Naive B cell (primary cell): ENCODE results near the gene SHLD2. TPM values are rescaled to one million over a fixed set of nuclear protein-coding genes. Genes with fewer than 3 reads are reported as not detected.
"Not testable (repeated sequence)": the region's sequence is repeated elsewhere in the genome, so short reads cannot be mapped to it uniquely, and the experiment has no call there.

Experiments
- ATAC-seq, 2 donors: fragments of 150-1000 bp; cut with Tn5 transposase; 2 replicates each; pipeline ENCODE4 v1.10.0; 2021; ENCODE audit warnings: low read depth in 2 of 2, mild to moderate bottlenecking in 2 of 2, moderate library complexity in 2 of 2
- DNase-seq: peaks from one replicate; pipeline ENCODE4 v3.0.0; 2022
- H3K27ac Mint-ChIP-seq, 6 donors: one replicate each; pipeline ENCODE4 v1.8.0; 2020 to 2022; ENCODE audit warnings: mild to moderate bottlenecking in 6 of 6, mixed read lengths in 6 of 6, moderate library complexity in 5 of 6, inconsistent platforms in 2 of 6
- H3K27me3 Mint-ChIP-seq, 3 donors: one replicate each; pipeline ENCODE4 v1.8.0; 2021 to 2022; ENCODE audit warnings: mixed read lengths in 3 of 3, mild to moderate bottlenecking in 1 of 3
- H3K36me3 Mint-ChIP-seq, 2 donors: one replicate each; pipeline ENCODE4 v1.8.0; 2020 to 2022; ENCODE audit warnings: mixed read lengths in 2 of 2, inconsistent platforms in 1 of 2, mild to moderate bottlenecking in 1 of 2
- H3K4me1 Mint-ChIP-seq, 3 donors: one replicate each; pipeline ENCODE4 v1.8.0; 2020 to 2022; ENCODE audit warnings: mixed read lengths in 3 of 3, inconsistent platforms in 1 of 3, mild to moderate bottlenecking in 1 of 3, moderate library complexity in 1 of 3
- H3K4me3 Mint-ChIP-seq, 8 donors: one replicate each; pipeline ENCODE4 v1.8.0; 2020 to 2022; ENCODE audit warnings: mild to moderate bottlenecking in 8 of 8, mixed read lengths in 8 of 8, moderate library complexity in 8 of 8, inconsistent platforms in 2 of 8
- H3K9me3 Mint-ChIP-seq, 7 donors: one replicate each; pipeline ENCODE4 v1.8.0; 2020 to 2022; ENCODE audit warnings: mixed read lengths in 7 of 7, mild to moderate bottlenecking in 5 of 7, inconsistent platforms in 2 of 7, moderate library complexity in 1 of 7
- polyA plus RNA-seq, 6 donors: library from polyadenylated mRNA; unstranded; fragments of 300-500 nt; fragmentation: Illumina TruSeq; gene quantifications; one replicate each; pipeline ENCODE4 v1.2.3, GENCODE V29; 2021; ENCODE audit warnings: low read depth in 6 of 6

Gene SHLD2
- polyA plus RNA-seq, 6 donors from 2014 or later: 8.6 to 18.1 (median 14.9) TPM

- H3K9me3 Mint-ChIP-seq: peaks cover 3 to 17% (median 8%) of the 10 kb centered on the region in 7 donors
Observed at GRCh38 chr10:87133936-87134335, 38.9 kb downstream of the SHLD2 start.

GRCh38 chr10:87134440-87134839, 39.4 kb downstream of the SHLD2 start:
- Mint-ChIP-seq H3K9me3 (peaks cover 3 to 17% (median 9%) of the 10 kb centered on the region in 7 donors), H3K36me3 (peaks cover 13 to 15% of the 10 kb centered on the region in 2 donors)
- H3K4me3 Mint-ChIP-seq, H3K4me1 Mint-ChIP-seq, ATAC-seq, H3K27ac Mint-ChIP-seq, H3K27me3 Mint-ChIP-seq, DNase-seq: not testable (repeated sequence)

More at GRCh38 chr10:87133936-87134335, 38.9 kb downstream of the SHLD2 start:
- not testable (repeated sequence) for DNase-seq, ATAC-seq, H3K4me3 Mint-ChIP-seq, H3K4me1 Mint-ChIP-seq, H3K27me3 Mint-ChIP-seq
- Mint-ChIP-seq H3K36me3 (peaks cover 13 to 15% of the 10 kb centered on the region in 2 donors), H3K27ac (peak overlapping the region in 1 of 6 donors; percentile 66)

- not testable (repeated sequence) for ATAC-seq, H3K4me3 Mint-ChIP-seq, H3K4me1 Mint-ChIP-seq, H3K27ac Mint-ChIP-seq, DNase-seq, H3K27me3 Mint-ChIP-seq
- H3K36me3 Mint-ChIP-seq: peaks cover 11 to 13% of the 10 kb centered on the region in 2 donors
- peaks cover 3 to 18% (median 12%) of the 10 kb centered on the region in 7 donors for H3K9me3 Mint-ChIP-seq
Observed at GRCh38 chr10:87137478-87137877, 42.5 kb downstream of the SHLD2 start.

GRCh38 chr10:87142230-87143108, 47.5 kb downstream of the SHLD2 start:
- not testable (repeated sequence) for H3K4me1 Mint-ChIP-seq, DNase-seq, H3K9me3 Mint-ChIP-seq, H3K4me3 Mint-ChIP-seq, ATAC-seq, H3K27ac Mint-ChIP-seq, H3K36me3 Mint-ChIP-seq, H3K27me3 Mint-ChIP-seq

- ATAC-seq, H3K36me3 Mint-ChIP-seq, DNase-seq, H3K27ac Mint-ChIP-seq, H3K4me3 Mint-ChIP-seq, H3K4me1 Mint-ChIP-seq, H3K27me3 Mint-ChIP-seq, H3K9me3 Mint-ChIP-seq: not testable (repeated sequence)
Observed at GRCh38 chr10:87143109-87143418, 48.1 kb downstream of the SHLD2 start.

GRCh38 chr10:87145598-87145997, 50.6 kb downstream of the SHLD2 start:
- not testable (repeated sequence) for H3K4me1 Mint-ChIP-seq, H3K27ac Mint-ChIP-seq

GRCh38 chr10:87149020-87149609, 54.1 kb downstream of the SHLD2 start:
- not testable (repeated sequence) for H3K4me3 Mint-ChIP-seq, DNase-seq, H3K4me1 Mint-ChIP-seq, H3K27me3 Mint-ChIP-seq, ATAC-seq, H3K9me3 Mint-ChIP-seq, H3K36me3 Mint-ChIP-seq
- H3K27ac Mint-ChIP-seq: peak overlapping the region in 1 of 6 donors; percentile 19

More at GRCh38 chr10:87145598-87145997, 50.6 kb downstream of the SHLD2 start:
- H3K36me3 Mint-ChIP-seq, H3K27me3 Mint-ChIP-seq, DNase-seq, H3K9me3 Mint-ChIP-seq, ATAC-seq, H3K4me3 Mint-ChIP-seq: not testable (repeated sequence)

- H3K9me3 Mint-ChIP-seq, ATAC-seq, H3K27me3 Mint-ChIP-seq, DNase-seq, H3K4me3 Mint-ChIP-seq, H3K4me1 Mint-ChIP-seq, H3K27ac Mint-ChIP-seq, H3K36me3 Mint-ChIP-seq: not testable (repeated sequence)
Observed at GRCh38 chr10:87151516-87151915, 56.5 kb downstream of the SHLD2 start.

GRCh38 chr10:87156841-87157240, 61.8 kb downstream of the SHLD2 start:
- not testable (repeated sequence) for H3K9me3 Mint-ChIP-seq, H3K27me3 Mint-ChIP-seq, H3K36me3 Mint-ChIP-seq, DNase-seq, ATAC-seq, H3K4me3 Mint-ChIP-seq, H3K4me1 Mint-ChIP-seq
- peak overlapping the region in 1 of 6 donors; percentile 44 for H3K27ac Mint-ChIP-seq

- not testable (repeated sequence) for H3K27ac Mint-ChIP-seq, H3K4me1 Mint-ChIP-seq, DNase-seq, H3K4me3 Mint-ChIP-seq, H3K27me3 Mint-ChIP-seq, ATAC-seq, H3K36me3 Mint-ChIP-seq, H3K9me3 Mint-ChIP-seq
Observed at GRCh38 chr10:87157821-87158220, 62.8 kb downstream of the SHLD2 start.

- H3K4me3 Mint-ChIP-seq, H3K27ac Mint-ChIP-seq, H3K36me3 Mint-ChIP-seq, H3K27me3 Mint-ChIP-seq, H3K4me1 Mint-ChIP-seq, DNase-seq, ATAC-seq, H3K9me3 Mint-ChIP-seq: not testable (repeated sequence)
Observed at GRCh38 chr10:87162703-87163293, 67.8 kb downstream of the SHLD2 start.

- ATAC-seq, H3K27ac Mint-ChIP-seq, H3K27me3 Mint-ChIP-seq, H3K9me3 Mint-ChIP-seq, DNase-seq, H3K4me3 Mint-ChIP-seq, H3K4me1 Mint-ChIP-seq, H3K36me3 Mint-ChIP-seq: not testable (repeated sequence)
Observed at GRCh38 chr10:87163414-87163813, 68.4 kb downstream of the SHLD2 start.

GRCh38 chr10:87169857-87170256, 74.9 kb downstream of the SHLD2 start:
- not testable (repeated sequence) for H3K4me1 Mint-ChIP-seq, DNase-seq, H3K27me3 Mint-ChIP-seq, H3K36me3 Mint-ChIP-seq, H3K9me3 Mint-ChIP-seq, ATAC-seq, H3K4me3 Mint-ChIP-seq
- peak overlapping the region in 1 of 6 donors; percentile 73 for H3K27ac Mint-ChIP-seq

- not testable (repeated sequence) for H3K4me1 Mint-ChIP-seq, H3K4me3 Mint-ChIP-seq, H3K9me3 Mint-ChIP-seq, DNase-seq, H3K27ac Mint-ChIP-seq, H3K27me3 Mint-ChIP-seq, ATAC-seq, H3K36me3 Mint-ChIP-seq
Observed at GRCh38 chr10:87170705-87171104, 75.7 kb downstream of the SHLD2 start.
